ENCODE results near the gene CBY1.

Gene CBY1

DNA sequence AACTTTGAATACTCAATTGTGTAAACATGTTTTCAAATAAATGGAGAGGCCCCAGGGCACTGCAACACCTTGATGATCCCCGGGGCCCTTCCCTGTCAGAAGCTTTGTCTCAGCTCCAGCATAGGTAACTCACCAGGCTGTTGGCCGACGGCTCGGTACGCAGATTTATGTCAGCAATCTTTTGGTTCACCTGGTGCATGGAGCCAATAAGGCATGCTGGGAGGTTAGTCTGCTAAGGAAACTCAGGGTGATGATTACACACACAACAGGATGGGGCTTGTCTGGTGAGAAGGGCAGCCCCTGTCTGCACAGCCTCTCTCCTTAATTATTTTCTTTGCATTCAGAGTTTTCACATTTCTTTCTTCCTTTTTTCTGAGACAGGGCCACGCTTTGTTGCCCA, 11.0 kb upstream of the CBY1 start:
- DNase-seq (ENCODE audit: low spot score), result no peak
- TF ChIP-seq, protein P1, sequence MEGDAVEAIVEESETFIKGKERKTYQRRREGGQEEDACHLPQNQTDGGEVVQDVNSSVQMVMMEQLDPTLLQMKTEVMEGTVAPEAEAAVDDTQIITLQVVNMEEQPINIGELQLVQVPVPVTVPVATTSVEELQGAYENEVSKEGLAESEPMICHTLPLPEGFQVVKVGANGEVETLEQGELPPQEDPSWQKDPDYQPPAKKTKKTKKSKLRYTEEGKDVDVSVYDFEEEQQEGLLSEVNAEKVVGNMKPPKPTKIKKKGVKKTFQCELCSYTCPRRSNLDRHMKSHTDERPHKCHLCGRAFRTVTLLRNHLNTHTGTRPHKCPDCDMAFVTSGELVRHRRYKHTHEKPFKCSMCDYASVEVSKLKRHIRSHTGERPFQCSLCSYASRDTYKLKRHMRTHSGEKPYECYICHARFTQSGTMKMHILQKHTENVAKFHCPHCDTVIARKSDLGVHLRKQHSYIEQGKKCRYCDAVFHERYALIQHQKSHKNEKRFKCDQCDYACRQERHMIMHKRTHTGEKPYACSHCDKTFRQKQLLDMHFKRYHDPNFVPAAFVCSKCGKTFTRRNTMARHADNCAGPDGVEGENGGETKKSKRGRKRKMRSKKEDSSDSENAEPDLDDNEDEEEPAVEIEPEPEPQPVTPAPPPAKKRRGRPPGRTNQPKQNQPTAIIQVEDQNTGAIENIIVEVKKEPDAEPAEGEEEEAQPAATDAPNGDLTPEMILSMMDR (IDR thresholded peaks at IDR 0.05; ENCODE audit: borderline replicate concordance, control extremely low read depth, extremely low read depth, insufficient read depth, missing control alignments), result no peak
- in situ Hi-C loops (cut with MboI; ENCODE audit: low sequenced_read_pairs, unreplicated experiment), result no loop called here

DNA sequence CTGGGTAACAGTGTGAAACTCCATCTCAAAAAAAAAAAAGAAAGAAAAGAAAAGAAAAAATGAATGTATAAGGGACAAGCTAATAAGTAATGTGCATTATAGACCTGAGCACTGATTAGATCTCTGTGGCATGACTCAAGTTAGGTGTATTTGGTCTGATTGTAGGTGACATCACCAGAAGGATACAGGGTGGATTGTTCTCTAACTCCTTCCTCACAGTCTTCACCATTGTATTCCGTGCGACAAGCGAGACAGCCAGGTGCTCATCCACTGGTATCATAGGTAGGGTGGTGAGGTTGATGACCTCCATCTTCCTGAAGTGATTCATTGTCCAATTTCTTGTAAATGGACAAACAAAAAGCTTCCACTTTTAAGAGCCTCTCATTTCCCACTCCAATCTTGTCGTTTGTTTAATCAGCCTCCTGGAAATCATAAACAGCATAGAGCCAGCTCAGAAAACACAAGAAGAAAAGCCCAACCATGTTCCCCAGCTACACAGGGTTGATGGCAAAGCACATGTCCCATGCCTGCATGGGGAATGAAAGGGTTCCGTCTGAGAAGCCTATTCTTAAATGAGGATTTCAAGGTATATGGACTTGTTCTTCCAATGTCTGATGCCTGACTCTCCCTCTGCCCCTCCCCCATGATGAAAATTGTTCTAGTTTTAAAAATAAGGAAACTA, 6.5 kb upstream of the CBY1 start:
- TF ChIP-seq, protein P1 (IDR thresholded peaks at IDR 0.05; ENCODE audit: borderline replicate concordance, control extremely low read depth, extremely low read depth, insufficient read depth, missing control alignments), result no peak
- no peak for DNase-seq (ENCODE audit: low spot score)
- in situ Hi-C loops (cut with MboI; ENCODE audit: low sequenced_read_pairs, unreplicated experiment), result no loop called here

DNA sequence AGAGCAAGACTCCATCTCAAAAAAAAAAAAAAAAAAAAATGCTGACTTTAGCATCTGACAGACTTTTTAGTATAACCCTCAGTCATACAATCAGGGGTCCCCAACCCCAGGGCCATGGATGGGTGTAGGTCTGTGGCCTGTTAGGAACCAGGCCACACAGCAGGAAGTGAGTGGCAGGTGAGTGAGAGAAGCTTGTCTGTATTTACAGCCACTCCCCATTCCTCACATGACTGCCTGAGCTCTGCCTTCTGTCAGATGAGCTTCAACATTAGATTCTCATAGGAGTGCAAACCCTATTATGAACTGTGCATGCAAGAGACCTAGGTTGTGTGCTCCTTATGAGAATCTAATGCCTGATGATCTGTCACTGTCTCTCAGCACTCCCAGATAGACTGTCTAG, 3.6 kb upstream of the CBY1 start:
- TF ChIP-seq, protein P1 (IDR thresholded peaks at IDR 0.05; ENCODE audit: borderline replicate concordance, control extremely low read depth, extremely low read depth, insufficient read depth, missing control alignments), result no peak
- no peak for DNase-seq (ENCODE audit: low spot score)
- in situ Hi-C loops (cut with MboI; ENCODE audit: low sequenced_read_pairs, unreplicated experiment), result no loop called here

DNA sequence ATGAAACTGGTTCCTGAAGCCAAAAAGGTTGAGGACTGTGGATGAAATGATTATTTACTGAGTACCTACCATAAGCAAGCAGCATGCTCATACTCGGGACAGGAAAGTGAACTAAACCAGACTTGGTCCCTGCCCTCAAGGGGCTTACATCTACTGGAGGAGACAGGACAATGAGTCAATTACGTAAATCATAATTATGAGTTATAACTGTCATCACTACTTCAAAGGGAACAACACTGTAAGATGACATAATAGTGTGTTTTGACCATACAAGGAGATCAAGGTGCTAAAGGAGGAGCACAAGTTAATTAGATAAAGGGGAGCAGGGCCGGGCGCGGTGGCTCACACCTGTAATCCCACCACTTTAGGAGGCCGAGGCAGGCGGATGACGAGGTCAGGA, 2.7 kb upstream of the CBY1 start:
- in situ Hi-C loops (cut with MboI; ENCODE audit: low sequenced_read_pairs, unreplicated experiment), result no loop called here
- TF ChIP-seq, protein P1 (IDR thresholded peaks at IDR 0.05; ENCODE audit: borderline replicate concordance, control extremely low read depth, extremely low read depth, insufficient read depth, missing control alignments), result no peak
- DNase-seq (ENCODE audit: low spot score), result no peak

DNA sequence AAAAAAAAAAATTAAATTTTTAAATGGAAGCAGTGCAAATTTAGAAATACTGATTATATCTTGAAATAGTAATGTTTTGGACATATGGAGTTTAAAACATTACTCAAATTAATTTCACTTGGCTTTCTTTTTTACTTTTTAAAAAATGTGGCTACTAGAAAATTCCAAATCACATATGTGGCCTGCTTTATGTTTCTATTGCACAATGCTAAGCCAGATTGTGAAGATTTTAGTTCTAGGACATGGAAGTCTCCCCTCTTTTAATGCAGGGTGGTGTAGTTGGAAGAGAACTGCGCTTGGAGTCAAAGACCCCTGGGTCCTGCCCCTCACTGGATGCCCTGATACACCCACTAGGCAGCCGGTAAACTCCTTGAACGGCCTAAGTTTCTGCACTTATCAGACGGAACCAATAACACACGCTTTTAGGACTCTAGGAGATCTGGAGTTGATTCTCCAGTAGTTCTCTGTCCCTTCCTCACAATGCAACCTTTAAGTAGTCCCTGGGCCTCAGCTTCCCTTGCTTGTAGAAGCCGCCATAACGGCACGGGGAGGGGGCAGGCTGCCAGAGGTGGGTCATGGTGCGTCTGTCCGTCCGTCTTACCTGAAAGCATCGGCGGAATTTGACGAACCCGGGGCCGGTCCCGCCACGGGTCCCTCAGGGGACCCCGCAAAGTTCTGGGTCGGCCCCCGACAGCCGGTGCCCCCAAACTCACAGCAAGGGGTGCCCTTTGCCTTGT, 751 bp upstream of the CBY1 start:
- no peak for DNase-seq (ENCODE audit: low spot score)
- in situ Hi-C loops (cut with MboI; ENCODE audit: low sequenced_read_pairs, unreplicated experiment), result no loop called here
- TF ChIP-seq, protein P1 (IDR thresholded peaks at IDR 0.05; ENCODE audit: borderline replicate concordance, control extremely low read depth, extremely low read depth, insufficient read depth, missing control alignments), result no peak

DNA sequence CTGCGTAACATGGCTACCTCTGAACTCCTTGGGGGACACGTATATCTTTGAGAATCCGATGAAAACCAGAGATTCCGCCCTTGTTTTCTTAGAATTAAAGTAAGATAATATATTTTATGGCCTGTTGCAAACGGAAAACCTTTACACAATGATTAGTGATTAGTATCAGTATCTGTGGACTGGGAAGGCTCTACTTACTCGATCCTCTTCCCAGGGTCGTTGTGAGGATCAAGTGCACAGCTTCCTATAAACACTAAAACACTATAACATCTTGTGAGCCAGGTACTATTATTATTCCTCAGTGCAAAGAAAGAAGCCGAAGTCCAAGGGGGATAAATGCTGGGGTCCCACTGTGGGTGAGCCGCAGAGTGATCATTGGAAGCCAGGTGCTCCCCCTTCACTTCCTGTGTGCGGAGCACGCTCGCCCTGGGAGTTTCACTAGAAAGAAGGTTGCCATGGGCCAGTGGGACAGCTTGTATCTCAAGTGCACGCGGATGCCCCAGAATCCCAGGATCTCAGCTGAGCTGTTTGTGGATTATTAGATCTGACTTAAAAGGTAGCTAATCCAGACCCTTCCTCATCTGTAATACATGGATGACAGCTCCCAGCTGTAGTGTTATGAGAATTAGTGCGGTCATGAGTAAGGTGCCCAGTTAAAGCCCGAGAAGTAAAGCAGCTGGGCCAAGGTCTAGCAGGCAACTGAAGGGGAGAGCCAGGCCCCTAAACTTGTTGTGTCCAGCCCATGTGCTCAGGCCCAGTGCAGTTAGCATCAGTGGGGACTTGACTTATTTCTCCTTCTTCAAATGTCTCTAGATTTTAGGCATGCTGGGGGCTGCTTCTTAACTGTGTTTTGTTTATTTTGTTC, 839 bp downstream of the CBY1 start:
- peak; percentile 60 for DNase-seq (ENCODE audit: low spot score)
- in situ Hi-C loops (cut with MboI; ENCODE audit: low sequenced_read_pairs, unreplicated experiment), result no loop called here
- TF ChIP-seq, protein P1 (IDR thresholded peaks at IDR 0.05; ENCODE audit: borderline replicate concordance, control extremely low read depth, extremely low read depth, insufficient read depth, missing control alignments), result no peak

Measured in GM13976 (cell line).